Stimulated activated CD4-positive, alpha-beta T cell treated with anti-CD3 and anti-CD28 coated beads, Interleukin-2, amount 100 ng/mL, for 4 hours (primary cell): ENCODE data around the gene WASHC3.

Experiments used
- DNase-seq: peaks from one replicate; pipeline ENCODE4 v3.0.0-alpha.2; 2020; ENCODE audit warnings: low read depth

WASHC3 gene

DNA sequence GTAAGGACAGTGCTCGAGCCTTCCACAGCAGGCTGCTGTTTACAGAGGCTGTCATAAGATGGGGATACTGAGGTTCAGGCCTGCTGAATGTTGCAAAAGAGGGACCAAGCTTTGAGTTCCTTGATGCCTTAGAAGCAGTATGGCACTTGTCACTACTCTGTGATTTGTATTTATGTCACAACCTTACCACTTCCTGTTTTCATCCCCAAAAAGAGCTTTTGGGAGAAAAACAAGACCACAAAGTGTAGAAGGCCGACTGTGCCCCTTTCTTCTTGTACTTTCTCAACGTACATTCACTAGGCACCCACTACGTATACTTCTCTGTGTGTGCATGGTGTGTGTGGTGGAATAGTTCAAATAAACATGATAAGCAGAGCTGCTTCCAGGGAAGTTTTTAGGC lies 94.3 kb downstream of the WASHC3 start:
- no peak for DNase-seq

DNA sequence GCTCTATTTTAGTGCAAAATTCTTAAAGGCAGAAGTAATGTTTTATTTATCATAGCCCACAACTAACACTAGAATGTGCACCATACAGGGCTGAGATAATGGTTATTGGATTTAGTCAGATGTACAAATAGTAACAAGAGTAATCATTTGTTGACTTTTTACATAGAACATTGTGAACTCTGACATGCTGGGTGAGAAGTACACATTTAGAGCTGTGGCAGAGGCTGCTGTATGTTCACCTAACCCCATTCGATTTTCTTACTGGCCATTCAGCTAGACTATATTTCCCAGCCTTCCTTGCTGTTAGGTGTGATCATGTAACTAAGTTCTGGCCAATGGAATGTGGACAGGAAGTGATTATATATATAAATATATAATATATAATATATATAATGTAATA lies 95.3 kb downstream of the WASHC3 start:
- no peak for DNase-seq

DNA sequence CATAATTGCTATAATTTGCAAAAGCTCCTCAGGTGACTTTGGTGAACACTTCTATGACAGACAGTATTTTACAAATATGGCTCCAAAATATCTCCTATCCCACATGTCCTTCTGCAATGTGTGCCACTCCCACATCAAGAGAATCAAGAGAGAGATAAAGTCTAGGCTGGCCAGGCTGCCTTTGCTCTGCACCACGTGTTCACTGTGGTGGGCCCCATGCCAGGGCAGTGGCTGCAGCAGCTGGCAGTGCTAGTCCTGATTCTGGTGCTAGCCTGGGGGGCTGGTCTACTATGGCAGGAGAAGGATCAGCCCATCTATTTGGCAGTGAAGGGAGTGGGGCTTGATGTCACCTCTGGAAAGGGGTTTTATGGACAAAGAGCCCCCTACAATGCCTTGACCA lies 98.1 kb downstream of the WASHC3 start:
- DNase-seq, result no peak
